Colonic mucosa (tissue), 4 donors: ENCODE results near the gene PLXND1. TPM values are rescaled to one million over a fixed set of nuclear protein-coding genes. Genes with fewer than 3 reads are reported as not detected.

ENCODE experiments used
- DNase-seq: peaks from one replicate; pipeline ENCODE4 v3.0.0-alpha.2; 2020
- H3K27ac ChIP-seq: fragments of 200-600 bp; one replicate; pipeline ENCODE4 v1.8.0; 2021
- H3K27me3 ChIP-seq: fragments of 200-600 bp; one replicate; pipeline ENCODE4 v1.8.0; 2021
- H3K36me3 ChIP-seq: fragments of 200-600 bp; one replicate; pipeline ENCODE4 v1.8.0; 2021
- H3K4me1 ChIP-seq: fragments of 200-600 bp; one replicate; pipeline ENCODE4 v1.8.0; 2021; ENCODE audit warnings: mild to moderate bottlenecking
- H3K4me3 ChIP-seq: fragments of 200-600 bp; one replicate; pipeline ENCODE4 v1.8.0; 2021
- H3K9ac ChIP-seq, 2 donors: one replicate each; pipeline ENCODE4 v1.7.0; 2013; ENCODE audit warnings: control low read depth in 2 of 2, low read depth in 2 of 2, low read length in 2 of 2
- H3K9me3 ChIP-seq: fragments of 200-600 bp; one replicate; pipeline ENCODE4 v1.8.0; 2021
- intact Hi-C: fragments of 100-400 bp; cut with DNase I; formaldehyde crosslinking; loops from one replicate; pipeline ENCODE4 v1.14.1; 2022
- total RNA-seq, 2 donors: library from RNA; stranded (reverse); fragmentation: NEBNext Ultra II Directional in 1 of 2; extraction: Animal tissue kit (Norgen Biotek cat#: 25700) in 1 of 2; gene quantifications; one replicate each; pipeline ENCODE4 v1.2.1, GENCODE V29; 2021
- TF ChIP-seq, protein P1 (sequence below): fragments of 200-600 bp; IDR thresholded peaks from one replicate; pipeline ENCODE4 v1.8.0; 2022; ENCODE audit warnings: antibody characterized with exemption, mild to moderate bottlenecking
- donor health status: healthy.
- donor health status: DM: no; HTN: no; CAD: no.
- donor health status: DM: no; HTN: no; CAD: no.

Gene PLXND1
- total RNA-seq, 2 donors from 2014 or later: 25.6 to 26.7 TPM

GRCh38 chr3:129587566-129588210 lies 18.8 kb downstream of the PLXND1 start:
- TF ChIP-seq, protein P1, sequence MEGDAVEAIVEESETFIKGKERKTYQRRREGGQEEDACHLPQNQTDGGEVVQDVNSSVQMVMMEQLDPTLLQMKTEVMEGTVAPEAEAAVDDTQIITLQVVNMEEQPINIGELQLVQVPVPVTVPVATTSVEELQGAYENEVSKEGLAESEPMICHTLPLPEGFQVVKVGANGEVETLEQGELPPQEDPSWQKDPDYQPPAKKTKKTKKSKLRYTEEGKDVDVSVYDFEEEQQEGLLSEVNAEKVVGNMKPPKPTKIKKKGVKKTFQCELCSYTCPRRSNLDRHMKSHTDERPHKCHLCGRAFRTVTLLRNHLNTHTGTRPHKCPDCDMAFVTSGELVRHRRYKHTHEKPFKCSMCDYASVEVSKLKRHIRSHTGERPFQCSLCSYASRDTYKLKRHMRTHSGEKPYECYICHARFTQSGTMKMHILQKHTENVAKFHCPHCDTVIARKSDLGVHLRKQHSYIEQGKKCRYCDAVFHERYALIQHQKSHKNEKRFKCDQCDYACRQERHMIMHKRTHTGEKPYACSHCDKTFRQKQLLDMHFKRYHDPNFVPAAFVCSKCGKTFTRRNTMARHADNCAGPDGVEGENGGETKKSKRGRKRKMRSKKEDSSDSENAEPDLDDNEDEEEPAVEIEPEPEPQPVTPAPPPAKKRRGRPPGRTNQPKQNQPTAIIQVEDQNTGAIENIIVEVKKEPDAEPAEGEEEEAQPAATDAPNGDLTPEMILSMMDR: no peak
- no peak overlapping the region for H3K27ac ChIP-seq
- peaks cover 4% of the 10 kb centered on the region for H3K4me1 ChIP-seq
- H3K27me3 ChIP-seq: no peaks in the 10 kb centered on the region
- intact Hi-C loops: no loop called here
- H3K9me3 ChIP-seq: no peaks in the 10 kb centered on the region
- H3K9ac ChIP-seq: peak overlapping the region in 1 of 2 donors; percentile 8
- no peak overlapping the region for H3K4me3 ChIP-seq
- no peak for DNase-seq
- no peaks in the 10 kb centered on the region for H3K36me3 ChIP-seq

DNA sequence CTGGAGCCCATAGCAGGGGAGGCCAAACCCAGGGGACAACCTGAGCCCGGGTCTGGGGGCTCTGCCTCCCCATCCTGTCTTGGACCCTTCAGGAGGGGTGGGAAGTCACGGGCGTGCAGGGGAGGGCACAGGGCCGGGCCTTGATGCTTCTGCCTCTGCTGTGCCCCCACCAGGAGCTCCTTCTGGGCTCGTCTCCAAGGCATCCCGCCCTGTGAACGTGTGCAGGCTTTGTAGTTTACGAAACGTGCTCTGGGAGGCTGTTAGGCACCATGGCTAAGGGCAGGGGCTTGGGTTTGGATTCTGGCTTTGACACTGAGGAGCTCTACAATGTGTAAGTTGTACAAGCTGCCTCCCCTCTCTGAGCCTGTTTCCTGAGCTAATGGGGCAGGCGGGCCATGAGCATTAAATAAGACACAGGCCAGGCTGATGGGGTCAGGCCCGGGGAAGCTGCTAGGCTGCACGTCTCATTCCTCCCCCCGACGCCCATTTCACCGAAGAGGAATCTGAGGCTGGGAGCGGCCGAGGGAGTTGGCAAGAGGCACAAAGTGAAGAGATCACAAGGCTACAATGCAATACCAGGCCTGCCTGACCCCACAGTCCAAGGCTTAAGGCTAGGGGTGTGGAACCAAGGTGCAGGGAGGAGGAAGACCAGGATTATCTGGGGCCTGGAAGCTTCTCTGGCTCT lies 19.6 kb downstream of the PLXND1 start:
- no peaks in the 10 kb centered on the region for H3K4me1 ChIP-seq
- no peaks in the 10 kb centered on the region for H3K27me3 ChIP-seq
- H3K9ac ChIP-seq: no peak overlapping the region
- H3K9me3 ChIP-seq: no peaks in the 10 kb centered on the region
- H3K36me3 ChIP-seq: no peaks in the 10 kb centered on the region
- H3K27ac ChIP-seq: no peak overlapping the region
- intact Hi-C loops: no loop called here
- TF ChIP-seq, protein P1: no peak
- no peak for DNase-seq
- H3K4me3 ChIP-seq: no peak overlapping the region

DNA sequence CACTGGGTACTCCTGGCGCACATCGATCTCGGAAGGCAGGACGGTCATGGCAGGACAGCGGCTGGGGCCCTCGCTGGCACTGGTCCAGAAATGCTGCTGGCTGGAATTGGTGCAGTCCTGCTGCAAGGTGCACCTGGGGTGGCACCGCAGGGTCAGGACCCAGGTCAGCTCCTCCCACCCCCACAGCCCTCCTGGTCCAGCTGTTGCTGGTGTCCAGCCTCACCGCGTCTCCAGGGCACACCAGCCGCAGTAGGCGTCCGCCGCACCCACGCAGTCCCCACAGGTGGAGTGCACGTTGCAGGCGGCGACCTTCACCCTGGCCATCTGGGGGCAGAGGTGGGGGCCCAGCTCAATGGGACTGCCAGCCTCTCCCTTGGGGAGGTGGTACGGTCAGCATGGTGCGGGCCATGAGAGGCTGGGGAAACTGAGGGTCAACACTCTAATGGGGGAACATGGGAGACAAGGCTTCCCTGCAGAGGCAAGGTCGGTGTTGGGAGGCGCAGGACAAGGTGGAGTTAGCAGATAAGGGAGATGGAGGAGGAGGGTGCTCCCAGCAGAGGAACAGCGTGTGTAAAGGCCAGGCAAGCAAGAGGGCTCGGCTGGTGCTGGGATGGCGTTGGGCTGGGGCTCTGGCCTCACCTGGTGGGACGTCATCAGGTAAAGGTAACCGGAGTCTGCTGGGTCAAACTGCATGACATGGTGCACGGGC lies 20.4 kb downstream of the PLXND1 start:
- DNase-seq: no peak
- intact Hi-C loops: no loop called here
- TF ChIP-seq, protein P1: no peak
- H3K27ac ChIP-seq: no peak overlapping the region
- H3K9ac ChIP-seq: no peak overlapping the region
- no peak overlapping the region for H3K4me3 ChIP-seq
- H3K9me3 ChIP-seq: no peaks in the 10 kb centered on the region
- no peaks in the 10 kb centered on the region for H3K4me1 ChIP-seq
- H3K27me3 ChIP-seq: no peaks in the 10 kb centered on the region
- H3K36me3 ChIP-seq: no peaks in the 10 kb centered on the region

- TF ChIP-seq, protein P1: no peak
- Histone ChIP-seq H3K9me3 (no peaks in the 10 kb centered on the region), H3K4me3 (no peak overlapping the region), H3K4me1 (no peaks in the 10 kb centered on the region), H3K36me3 (no peaks in the 10 kb centered on the region), H3K27me3 (no peaks in the 10 kb centered on the region), H3K27ac (no peak overlapping the region), H3K9ac (no peak overlapping the region)
- intact Hi-C loops: no loop called here
- DNase-seq: no peak
Measured at GRCh38 chr3:129584631-129585030, 21.8 kb downstream of the PLXND1 start.

DNA sequence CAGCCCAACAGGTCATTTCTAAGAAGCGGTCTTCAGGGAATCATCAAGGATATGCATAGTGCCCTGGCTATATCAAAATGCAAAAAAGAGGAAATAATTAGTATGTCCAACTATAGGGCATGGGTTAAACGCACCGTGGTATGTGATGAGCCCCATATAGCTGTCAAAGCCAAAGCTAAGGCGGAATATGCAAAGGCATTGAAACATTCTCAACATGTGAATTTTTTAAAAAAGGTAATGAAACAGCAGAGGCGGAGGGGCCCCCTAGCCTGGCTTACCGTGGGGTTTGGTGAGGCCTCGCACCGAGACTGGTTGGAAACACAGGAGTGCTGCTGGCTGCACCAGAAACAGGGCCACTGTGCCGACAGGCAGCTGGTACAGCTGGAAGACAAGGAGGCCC lies 23.2 kb downstream of the PLXND1 start:
- no peaks in the 10 kb centered on the region for H3K36me3 ChIP-seq
- H3K27ac ChIP-seq: no peak overlapping the region
- DNase-seq: no peak
- H3K4me1 ChIP-seq: no peaks in the 10 kb centered on the region
- no peaks in the 10 kb centered on the region for H3K27me3 ChIP-seq
- no peak overlapping the region for H3K4me3 ChIP-seq
- no peak overlapping the region for H3K9ac ChIP-seq
- TF ChIP-seq, protein P1: no peak
- intact Hi-C loops: no loop called here
- no peaks in the 10 kb centered on the region for H3K9me3 ChIP-seq
